ENCODE data around the gene E2F7. TPM values are rescaled to one million over a fixed set of nuclear protein-coding genes. Genes with fewer than 3 reads are reported as not detected.

Gene E2F7
- total RNA-seq, 1 donor from 2014 or later = 0.29 TPM

- Histone ChIP-seq H3K36me3 (no peaks in the 10 kb centered on the region), H3K9me3 (no peaks in the 10 kb centered on the region), H3K4me3 (no peak overlapping the region), H3K27ac (no peak overlapping the region), H3K4me1 (no peaks in the 10 kb centered on the region), H3K27me3 (no peaks in the 10 kb centered on the region)
- DNase-seq (no peak), ATAC-seq (no peak)
- intact Hi-C loops (cut with DNase I) = no loop called here
- TF ChIP-seq CTCF (IDR thresholded peaks at IDR 0.05) = no peak
These were observed 7.6 kb upstream of the E2F7 start for GRCh38 chr12:77072833-77073495.

GRCh38 chr12:77070800-77071449, 5.6 kb upstream of the E2F7 start:
- no peak for TF ChIP-seq CTCF (IDR thresholded peaks at IDR 0.05)
- intact Hi-C loops (cut with DNase I) = no loop called here

GRCh38 chr12:77070382-77070781, 5.0 kb upstream of the E2F7 start:
- no peak overlapping the region for H3K27ac ChIP-seq
- H3K27me3 ChIP-seq = no peaks in the 10 kb centered on the region
- H3K36me3 ChIP-seq = no peaks in the 10 kb centered on the region
- no peaks in the 10 kb centered on the region for H3K9me3 ChIP-seq
- ATAC-seq (no peak), DNase-seq (no peak)
- H3K4me1 ChIP-seq = peaks cover 3% of the 10 kb centered on the region
- TF ChIP-seq CTCF (IDR thresholded peaks at IDR 0.05) = no peak
- intact Hi-C loops (cut with DNase I) = no loop called here
- H3K4me3 ChIP-seq = no peak overlapping the region

More at GRCh38 chr12:77070800-77071449, 5.6 kb upstream of the E2F7 start:
- ATAC-seq (no peak), DNase-seq (no peak)
- Histone ChIP-seq H3K9me3 (no peaks in the 10 kb centered on the region), H3K4me3 (no peak overlapping the region), H3K4me1 (peaks cover 3% of the 10 kb centered on the region), H3K36me3 (no peaks in the 10 kb centered on the region), H3K27me3 (no peaks in the 10 kb centered on the region), H3K27ac (no peak overlapping the region)

- H3K27ac ChIP-seq = no peak overlapping the region
- H3K4me3 ChIP-seq = peak overlapping the region; percentile 85
- no peak for TF ChIP-seq CTCF (IDR thresholded peaks at IDR 0.05)
- no peak for DNase-seq
- peaks cover 20% of the 10 kb centered on the region for H3K27me3 ChIP-seq
- peaks cover 28% of the 10 kb centered on the region for H3K4me1 ChIP-seq
- H3K9me3 ChIP-seq = no peaks in the 10 kb centered on the region
- intact Hi-C loops (cut with DNase I) = no loop called here
- no peak for ATAC-seq
- H3K36me3 ChIP-seq = no peaks in the 10 kb centered on the region
These were observed 441 bp downstream of the E2F7 start for GRCh38 chr12:77064896-77065360.

GRCh38 chr12:77062846-77063461, 2.4 kb downstream of the E2F7 start:
- intact Hi-C loops (cut with DNase I) = no loop called here
- no peak for DNase-seq
- no peak for ATAC-seq
- Histone ChIP-seq H3K27me3 (peaks cover 20% of the 10 kb centered on the region), H3K27ac (no peak overlapping the region), H3K4me1 (peaks cover 28% of the 10 kb centered on the region), H3K36me3 (no peaks in the 10 kb centered on the region), H3K4me3 (peak overlapping the region; percentile 22), H3K9me3 (no peaks in the 10 kb centered on the region)
- TF ChIP-seq CTCF (IDR thresholded peaks at IDR 0.05) = no peak

Measured in upper lobe of right lung (tissue), 1 donor.